ENCODE data around the gene KIF18B.

Gene KIF18B

GRCh38 chr17:44922136-44922535 lies 25.4 kb downstream of the KIF18B start:
- peak in 2 of 10 donors; percentile 10 to 64 for DNase-seq
- intact Hi-C loops (cut with DNase I), result loop anchor here (5.0 kb wide), 1 partner anchor 175 kb away; no protein-coding TSS in a partner anchor

GRCh38 chr17:44921122-44921882 lies 26.3 kb downstream of the KIF18B start:
- peak in 3 of 10 donors; percentile 14 to 63 (median 50) for DNase-seq
- intact Hi-C loops (cut with DNase I), result loop anchor here (5.0 kb wide), 1 partner anchor 176 kb away; no protein-coding TSS in a partner anchor

- intact Hi-C loops (cut with DNase I), result loop anchor here (1.0 to 5.0 kb wide), 2 partner anchors 102 to 177 kb away; no protein-coding TSS in a partner anchor
Observed at GRCh38 chr17:44920565-44920940, 27.0 kb downstream of the KIF18B start.

GRCh38 chr17:44919885-44920564 lies 27.5 kb downstream of the KIF18B start:
- peak; percentile 71 to 98 (median 86) for DNase-seq
- intact Hi-C loops (cut with DNase I), result loop anchor here (1.0 to 5.0 kb wide), 2 partner anchors 102 to 177 kb away; no protein-coding TSS in a partner anchor

More at GRCh38 chr17:44920565-44920940, 27.0 kb downstream of the KIF18B start:
- DNase-seq, result peak in 3 of 10 donors; percentile 6 to 61 (median 50)

GRCh38 chr17:44919411-44919810 lies 28.2 kb downstream of the KIF18B start:
- DNase-seq, result peak in 2 of 10 donors; percentile 9 to 12

GRCh38 chr17:44918006-44918405 lies 29.6 kb downstream of the KIF18B start:
- intact Hi-C loops (cut with DNase I), result no loop called here
- DNase-seq, result peak in 2 of 10 donors; percentile 4 to 32

More at GRCh38 chr17:44919411-44919810, 28.2 kb downstream of the KIF18B start:
- intact Hi-C loops (cut with DNase I), result no loop called here

- intact Hi-C loops (cut with DNase I), result no loop called here
Observed at GRCh38 chr17:44917456-44917855, 30.1 kb downstream of the KIF18B start.

GRCh38 chr17:44916781-44917241 lies 30.8 kb downstream of the KIF18B start:
- intact Hi-C loops (cut with DNase I), result no loop called here
- DNase-seq, result peak; percentile 39 to 96 (median 72)

More at GRCh38 chr17:44917456-44917855, 30.1 kb downstream of the KIF18B start:
- peak in 3 of 10 donors; percentile 2 to 55 (median 12) for DNase-seq

- intact Hi-C loops (cut with DNase I), result no loop called here
- DNase-seq, result peak in 2 of 10 donors; percentile 15 to 83
Observed at GRCh38 chr17:44915862-44916780, 31.5 kb downstream of the KIF18B start.

GRCh38 chr17:44915321-44915726 lies 32.2 kb downstream of the KIF18B start, which contains the start of gene GFAP:
TSS of gene GFAP (minus strand) at chr17:44915500. CDS start at chr17:44915486, 14 bp downstream.
- peak in 3 of 10 donors; percentile 84 to 93 (median 88) for DNase-seq
- intact Hi-C loops (cut with DNase I), result no loop called here

- intact Hi-C loops (cut with DNase I), result no loop called here
- DNase-seq, result peak in 2 of 10 donors; percentile 11 to 80
Observed at GRCh38 chr17:44914698-44915271, 32.8 kb downstream of the KIF18B start.

GRCh38 chr17:44914148-44914547 lies 33.4 kb downstream of the KIF18B start:
- peak in 2 of 10 donors; percentile 3 to 47 for DNase-seq
- intact Hi-C loops (cut with DNase I), result no loop called here

GRCh38 chr17:44913676-44914075 lies 33.9 kb downstream of the KIF18B start:
- DNase-seq, result peak in 1 of 10 donors; percentile 5
- intact Hi-C loops (cut with DNase I), result no loop called here

GRCh38 chr17:44912763-44913544 lies 34.6 kb downstream of the KIF18B start:
- intact Hi-C loops (cut with DNase I), result no loop called here
- DNase-seq, result peak in 2 of 10 donors; percentile 13 to 76

- intact Hi-C loops (cut with DNase I), result no loop called here
- DNase-seq, result peak in 3 of 10 donors; percentile 74 to 89 (median 86)
Observed at GRCh38 chr17:44911133-44912001, 36.2 kb downstream of the KIF18B start.

GRCh38 chr17:44910231-44911106 lies 37.1 kb downstream of the KIF18B start:
- DNase-seq, result peak in 3 of 10 donors; percentile 9 to 80 (median 67)
- intact Hi-C loops (cut with DNase I), result no loop called here
